CD4-positive, alpha-beta T cell (primary cell): Measurements from ENCODE around the gene CCDC178. TPM values are rescaled to one million over a fixed set of nuclear protein-coding genes. Genes with fewer than 3 reads are reported as not detected.

Experiments
- ATAC-seq: fragments of 200-7000 bp; cut with Tn5 transposase; one replicate; pipeline ENCODE4 v1.10.0; 2022; ENCODE audit warnings: mild to moderate bottlenecking; ENCODE audit not compliant: poor library complexity
- CTCF ChIA-PET: fragments of 350-600 bp; sonication (Branson Sonifier 250); formaldehyde crosslinking; loops from one replicate; lab custom pipeline; 2021; ENCODE audit warnings: antibody characterized with exemption, inconsistent platforms; lab: Charles Lee
- POLR2A ChIA-PET: fragments of 350-600 bp; sonication (Branson Sonifier 250); formaldehyde crosslinking; loops from one replicate; lab custom pipeline; 2021; ENCODE audit warnings: antibody characterized with exemption, inconsistent platforms; lab: Charles Lee
- DNase-seq, 14 experiments: peaks; one replicate each; pipeline ENCODE4 v3.0.0-alpha.2; 2013 to 2020; ENCODE audit warnings: mixed read lengths in 2 of 14
- H3K27ac ChIP-seq, 2 donors: one replicate each; pipeline versions ENCODE4 v1.5.1 to v1.7.0; 2013; ENCODE audit warnings: low read length in 2 of 2, low read depth in 1 of 2, mild to moderate bottlenecking in 1 of 2
- H3K27me3 ChIP-seq, 2 experiments: 1 replicate in 1 of 2; 2 replicates in 1 of 2; pipeline versions ENCODE4 v1.6.1 to v1.7.0; 2013; ENCODE audit warnings: low read length in 2 of 2, control low read depth in 1 of 2, mild to moderate bottlenecking in 1 of 2, moderate library complexity in 1 of 2; ENCODE audit not compliant: insufficient read depth in 2 of 2, control insufficient read depth in 1 of 2
- H3K36me3 ChIP-seq: one replicate; pipeline ENCODE4 v1.6.1; 2013; ENCODE audit warnings: low read length, control low read depth; ENCODE audit not compliant: insufficient read depth
- H3K4me1 ChIP-seq: one replicate; pipeline ENCODE4 v1.6.1; 2013; ENCODE audit warnings: low read length, control low read depth; ENCODE audit not compliant: insufficient read depth
- H3K4me3 ChIP-seq: one replicate; pipeline ENCODE4 v1.5.1; 2013; ENCODE audit warnings: mild to moderate bottlenecking, low read length, moderate library complexity
- H3K9me3 ChIP-seq, 2 experiments: 1 replicate in 1 of 2; 2 replicates in 1 of 2; pipeline versions ENCODE4 v1.6.1 to v1.7.0; 2013; ENCODE audit warnings: low read length in 2 of 2, mild to moderate bottlenecking in 2 of 2, control low read depth in 1 of 2, moderate library complexity in 1 of 2; ENCODE audit not compliant: control insufficient read depth in 1 of 2, insufficient read depth in 1 of 2
- H3K27ac Mint-ChIP-seq: one replicate; pipeline ENCODE4 v1.8.0; 2020; ENCODE audit warnings: mixed read lengths
- H3K27me3 Mint-ChIP-seq: one replicate; pipeline ENCODE4 v1.8.0; 2021; ENCODE audit warnings: mixed read lengths
- H3K36me3 Mint-ChIP-seq: one replicate; pipeline ENCODE4 v1.8.0; 2021; ENCODE audit warnings: low read depth, mixed read lengths
- H3K4me1 Mint-ChIP-seq: one replicate; pipeline ENCODE4 v1.8.0; 2021; ENCODE audit warnings: low read depth, mixed read lengths
- H3K4me3 Mint-ChIP-seq: one replicate; pipeline ENCODE4 v1.8.0; 2020; ENCODE audit warnings: mild to moderate bottlenecking, mixed read lengths
- H3K9me3 Mint-ChIP-seq: one replicate; pipeline ENCODE4 v1.8.0; 2020; ENCODE audit warnings: mixed read lengths
- intact Hi-C, 2 experiments: fragments of 100-400 bp; cut with DNase I in 1 of 2; cut with micrococcal nuclease in 1 of 2; formaldehyde crosslinking; loops; one replicate each; pipeline versions ENCODE4 v1.15.1 to v1.9.0; 2023 to 2025; cut with DNase I, micrococcal nuclease
- total RNA-seq, 174 experiments: library from RNA in 2 of 174; stranded (reverse) in 2 of 174; gene quantifications; one replicate each; pipeline ENCODE4 v1.2.3 and lab custom pipeline; 2021 to 2026
- TF ChIP-seq, protein P1 (sequence below): fragments of 200-600 bp; IDR thresholded peaks from one replicate; pipeline ENCODE4 v1.8.0; 2022; ENCODE audit warnings: antibody characterized with exemption, mild to moderate bottlenecking

CCDC178 gene
- total RNA-seq, 2 experiments from 2014 or later: not detected

DNA sequence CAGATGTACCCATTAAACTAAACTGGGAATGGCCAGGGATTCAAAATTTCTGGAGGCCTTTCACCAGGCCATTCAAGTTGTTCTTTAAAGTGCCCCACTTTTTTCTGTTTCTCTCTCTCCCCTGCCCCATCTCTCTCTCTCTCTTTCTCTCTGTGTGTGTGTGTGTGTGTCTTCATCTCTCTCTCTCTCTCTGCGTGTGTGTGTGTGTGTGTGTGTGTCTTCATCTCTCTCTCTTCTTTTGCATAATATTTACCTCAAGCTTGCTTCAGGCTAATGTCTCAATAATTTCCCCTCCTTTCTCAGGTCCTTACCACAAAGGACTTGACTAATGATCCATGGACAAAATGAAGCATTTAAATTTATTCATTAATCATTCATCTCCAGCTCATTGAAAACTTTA is 503.5 kb downstream of the CCDC178 start:
- Mint-ChIP-seq H3K4me1 (no peaks in the 10 kb centered on the region), H3K36me3 (no peaks in the 10 kb centered on the region), H3K9me3 (peaks cover 2% of the 10 kb centered on the region), H3K4me3 (no peak overlapping the region), H3K27me3 (no peaks in the 10 kb centered on the region), H3K27ac (no peak overlapping the region)
- no peaks in the 10 kb centered on the region for H3K4me1 ChIP-seq
- H3K27me3 ChIP-seq: no peaks in the 10 kb centered on the region
- no peak overlapping the region for H3K27ac ChIP-seq
- H3K9me3 ChIP-seq: no peaks in the 10 kb centered on the region
- H3K4me3 ChIP-seq: no peak overlapping the region
- no peak for DNase-seq
- TF ChIP-seq, protein P1, sequence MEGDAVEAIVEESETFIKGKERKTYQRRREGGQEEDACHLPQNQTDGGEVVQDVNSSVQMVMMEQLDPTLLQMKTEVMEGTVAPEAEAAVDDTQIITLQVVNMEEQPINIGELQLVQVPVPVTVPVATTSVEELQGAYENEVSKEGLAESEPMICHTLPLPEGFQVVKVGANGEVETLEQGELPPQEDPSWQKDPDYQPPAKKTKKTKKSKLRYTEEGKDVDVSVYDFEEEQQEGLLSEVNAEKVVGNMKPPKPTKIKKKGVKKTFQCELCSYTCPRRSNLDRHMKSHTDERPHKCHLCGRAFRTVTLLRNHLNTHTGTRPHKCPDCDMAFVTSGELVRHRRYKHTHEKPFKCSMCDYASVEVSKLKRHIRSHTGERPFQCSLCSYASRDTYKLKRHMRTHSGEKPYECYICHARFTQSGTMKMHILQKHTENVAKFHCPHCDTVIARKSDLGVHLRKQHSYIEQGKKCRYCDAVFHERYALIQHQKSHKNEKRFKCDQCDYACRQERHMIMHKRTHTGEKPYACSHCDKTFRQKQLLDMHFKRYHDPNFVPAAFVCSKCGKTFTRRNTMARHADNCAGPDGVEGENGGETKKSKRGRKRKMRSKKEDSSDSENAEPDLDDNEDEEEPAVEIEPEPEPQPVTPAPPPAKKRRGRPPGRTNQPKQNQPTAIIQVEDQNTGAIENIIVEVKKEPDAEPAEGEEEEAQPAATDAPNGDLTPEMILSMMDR: no peak
- ATAC-seq: no peak
- ChIA-PET CTCF (no interaction called here), POLR2A (no interaction called here)
- no peaks in the 10 kb centered on the region for H3K36me3 ChIP-seq
- intact Hi-C loops: no loop called here

DNA sequence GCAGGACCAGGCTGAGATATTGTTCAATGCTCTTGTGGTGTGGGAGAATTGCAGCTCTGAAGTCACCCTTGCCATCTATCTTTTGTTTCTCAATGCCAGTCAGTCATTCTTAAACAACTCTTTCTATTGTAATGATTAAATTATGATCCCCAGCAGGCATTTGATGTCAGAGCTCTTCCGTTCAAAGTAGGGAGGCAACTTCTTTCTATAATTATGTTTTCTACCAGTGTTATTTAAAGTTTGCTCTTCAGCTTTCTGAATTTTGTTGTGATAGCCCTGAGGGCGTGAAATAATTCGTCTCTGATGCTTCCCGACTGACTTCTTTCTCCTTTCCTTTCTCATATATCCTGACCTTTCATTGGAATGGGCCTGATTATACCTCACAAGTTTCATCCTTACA is 506.3 kb downstream of the CCDC178 start:
- CTCF ChIA-PET: no interaction called here
- Histone ChIP-seq H3K4me3 (no peak overlapping the region), H3K9me3 (no peaks in the 10 kb centered on the region), H3K27me3 (no peaks in the 10 kb centered on the region), H3K27ac (no peak overlapping the region), H3K36me3 (no peaks in the 10 kb centered on the region), H3K4me1 (no peaks in the 10 kb centered on the region)
- no peaks in the 10 kb centered on the region for H3K36me3 Mint-ChIP-seq
- H3K4me1 Mint-ChIP-seq: no peaks in the 10 kb centered on the region
- DNase-seq (no peak), ATAC-seq (no peak)
- H3K4me3 Mint-ChIP-seq: no peak overlapping the region
- peaks cover 2% of the 10 kb centered on the region for H3K9me3 Mint-ChIP-seq
- H3K27me3 Mint-ChIP-seq: no peaks in the 10 kb centered on the region
- intact Hi-C loops: no loop called here
- TF ChIP-seq, protein P1: no peak
- POLR2A ChIA-PET: no interaction called here
- no peak overlapping the region for H3K27ac Mint-ChIP-seq

DNA sequence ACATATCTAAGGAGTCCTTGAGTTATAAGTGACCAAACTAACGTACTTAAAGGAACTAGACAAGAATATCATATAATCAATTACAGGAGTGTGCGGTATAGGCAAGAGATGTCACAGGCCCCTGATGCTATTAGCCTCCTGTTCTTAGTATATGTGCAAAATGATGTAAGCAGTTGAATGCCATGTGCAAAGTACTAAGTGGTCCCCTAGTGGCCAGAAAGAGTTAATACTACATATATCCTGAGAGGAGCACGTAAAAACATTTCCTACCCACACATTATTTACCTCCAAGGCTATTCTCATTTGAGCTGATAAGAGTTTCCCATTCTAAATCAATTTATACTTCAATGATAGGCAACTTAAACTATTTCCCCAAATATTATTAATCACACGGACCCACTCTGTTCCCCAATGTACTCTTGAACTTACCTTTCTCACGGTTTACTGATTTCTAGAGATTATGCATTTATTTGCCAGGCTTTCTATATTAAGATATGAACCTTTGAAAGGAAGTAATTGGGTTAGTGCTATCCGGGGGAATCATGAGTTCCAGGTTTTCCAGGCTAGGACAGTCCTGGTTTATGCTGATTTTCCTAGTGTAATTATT is 509.7 kb downstream of the CCDC178 start:
- H3K9me3 Mint-ChIP-seq: peaks cover 2% of the 10 kb centered on the region
- H3K4me3 Mint-ChIP-seq: no peak overlapping the region
- Histone ChIP-seq H3K4me1 (no peaks in the 10 kb centered on the region), H3K4me3 (no peak overlapping the region), H3K9me3 (peaks cover 0 to 5% of the 10 kb centered on the region in 2 experiments), H3K27me3 (no peaks in the 10 kb centered on the region), H3K27ac (no peak overlapping the region), H3K36me3 (no peaks in the 10 kb centered on the region)
- H3K27me3 Mint-ChIP-seq: no peaks in the 10 kb centered on the region
- intact Hi-C loops: no loop called here
- no peak overlapping the region for H3K27ac Mint-ChIP-seq
- ChIA-PET CTCF (no interaction called here), POLR2A (no interaction called here)
- ATAC-seq (no peak), DNase-seq (peak in 1 of 14 experiments; percentile 0)
- no peaks in the 10 kb centered on the region for H3K4me1 Mint-ChIP-seq
- TF ChIP-seq, protein P1: no peak
- H3K36me3 Mint-ChIP-seq: no peaks in the 10 kb centered on the region
